DND-41 (cell line): ENCODE measurements around the gene MAP2K3.
"Not testable (repeated sequence)": the region's sequence is repeated elsewhere in the genome, so short reads cannot be mapped to it uniquely, and the experiment has no call there.

Source experiments
- EZH2 ChIP-seq: IDR thresholded peaks from 3 replicates; pipeline ENCODE4 v1.6.1; 2012; ENCODE audit warnings: borderline replicate concordance, low read depth, mild to moderate bottlenecking, moderate library complexity, low read length, inconsistent platforms; ENCODE audit not compliant: severe bottlenecking
- TF ChIP-seq, protein P1 (sequence below): IDR thresholded peaks from 2 replicates; pipeline ENCODE4 v1.5.1; 2012; ENCODE audit warnings: borderline replicate concordance, low read length, moderate library complexity, mild to moderate bottlenecking; ENCODE audit not compliant: poor library complexity, severe bottlenecking; ENCODE audit errors: extremely low read depth

DNA sequence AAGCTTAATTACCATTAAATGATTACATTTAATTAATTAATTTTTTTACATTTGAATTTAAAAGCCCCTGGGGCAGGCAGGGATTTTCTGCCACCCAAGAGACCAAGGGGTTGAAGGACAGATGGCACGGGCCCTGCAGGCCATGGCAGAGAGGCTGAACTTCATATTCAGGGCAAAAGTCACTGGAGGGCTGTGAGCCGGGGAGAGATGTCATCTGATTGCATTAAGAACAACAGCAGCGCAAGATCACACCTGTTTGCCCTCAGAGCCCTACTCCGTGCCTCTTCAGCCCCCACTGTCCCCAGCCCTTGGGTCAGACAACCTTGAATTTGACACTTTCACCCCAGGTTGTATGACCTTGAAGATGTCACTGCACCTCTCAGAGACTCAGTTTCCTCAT, 35.9 kb downstream of the MAP2K3 start:
- TF ChIP-seq, protein P1, sequence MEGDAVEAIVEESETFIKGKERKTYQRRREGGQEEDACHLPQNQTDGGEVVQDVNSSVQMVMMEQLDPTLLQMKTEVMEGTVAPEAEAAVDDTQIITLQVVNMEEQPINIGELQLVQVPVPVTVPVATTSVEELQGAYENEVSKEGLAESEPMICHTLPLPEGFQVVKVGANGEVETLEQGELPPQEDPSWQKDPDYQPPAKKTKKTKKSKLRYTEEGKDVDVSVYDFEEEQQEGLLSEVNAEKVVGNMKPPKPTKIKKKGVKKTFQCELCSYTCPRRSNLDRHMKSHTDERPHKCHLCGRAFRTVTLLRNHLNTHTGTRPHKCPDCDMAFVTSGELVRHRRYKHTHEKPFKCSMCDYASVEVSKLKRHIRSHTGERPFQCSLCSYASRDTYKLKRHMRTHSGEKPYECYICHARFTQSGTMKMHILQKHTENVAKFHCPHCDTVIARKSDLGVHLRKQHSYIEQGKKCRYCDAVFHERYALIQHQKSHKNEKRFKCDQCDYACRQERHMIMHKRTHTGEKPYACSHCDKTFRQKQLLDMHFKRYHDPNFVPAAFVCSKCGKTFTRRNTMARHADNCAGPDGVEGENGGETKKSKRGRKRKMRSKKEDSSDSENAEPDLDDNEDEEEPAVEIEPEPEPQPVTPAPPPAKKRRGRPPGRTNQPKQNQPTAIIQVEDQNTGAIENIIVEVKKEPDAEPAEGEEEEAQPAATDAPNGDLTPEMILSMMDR = not testable (repeated sequence)
- TF ChIP-seq EZH2 = not testable (repeated sequence)
